ENCODE data around the gene CD300LG.
"Not testable (repeated sequence)": the region's sequence is repeated elsewhere in the genome, so short reads cannot be mapped to it uniquely, and the experiment has no call there.

The CD300LG gene, protein sequence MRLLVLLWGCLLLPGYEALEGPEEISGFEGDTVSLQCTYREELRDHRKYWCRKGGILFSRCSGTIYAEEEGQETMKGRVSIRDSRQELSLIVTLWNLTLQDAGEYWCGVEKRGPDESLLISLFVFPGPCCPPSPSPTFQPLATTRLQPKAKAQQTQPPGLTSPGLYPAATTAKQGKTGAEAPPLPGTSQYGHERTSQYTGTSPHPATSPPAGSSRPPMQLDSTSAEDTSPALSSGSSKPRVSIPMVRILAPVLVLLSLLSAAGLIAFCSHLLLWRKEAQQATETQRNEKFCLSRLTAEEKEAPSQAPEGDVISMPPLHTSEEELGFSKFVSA

DNA sequence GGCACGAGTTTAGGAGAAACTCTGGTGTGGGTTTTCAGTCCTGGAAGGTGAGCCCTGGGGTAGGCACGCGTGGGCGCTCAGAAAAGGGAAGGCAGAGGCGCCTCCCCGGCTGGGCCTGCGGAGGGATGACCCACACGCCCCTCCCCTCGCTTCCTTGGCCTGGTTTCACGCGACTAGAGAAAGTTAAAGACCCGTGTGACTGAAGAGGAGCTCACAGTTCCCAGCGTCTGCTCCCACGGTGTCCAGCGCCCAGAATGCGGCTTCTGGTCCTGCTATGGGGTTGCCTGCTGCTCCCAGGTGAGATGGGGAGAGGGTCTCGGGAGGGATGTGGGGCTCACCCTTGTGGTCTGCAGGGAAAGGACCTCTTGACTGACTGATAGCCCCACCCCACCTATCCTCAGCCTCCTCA is at the start of gene CD300LG:
Gene CD300LG, plus strand, starts transcription at position 214 of the 409 bp plus-strand sequence. Its CDS starts 41 bp downstream, at position 255.
- no peak for DNase-seq (ENCODE audit: low spot score)

DNA sequence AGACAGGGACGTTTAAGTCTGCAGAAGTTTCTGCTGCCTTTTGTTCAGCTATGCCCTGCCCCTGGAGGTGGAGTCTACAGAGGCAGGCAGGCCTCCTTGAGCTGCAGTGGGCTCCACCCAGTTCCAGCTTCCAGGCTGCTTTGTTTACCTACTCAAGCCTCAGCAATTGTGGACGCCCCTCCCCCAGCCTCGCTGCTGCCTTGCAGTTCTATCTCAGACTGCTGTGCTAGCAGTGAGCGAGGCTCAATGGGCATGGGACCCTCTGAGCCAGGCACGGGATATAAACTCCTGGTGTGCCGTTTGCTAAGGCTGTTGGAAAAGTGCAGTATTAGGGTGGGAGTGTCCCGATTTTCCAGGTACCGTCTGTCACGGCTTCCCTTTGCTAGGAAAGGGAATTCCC is 49.0 kb upstream of the CD300LG start:
- not testable (repeated sequence) for DNase-seq (ENCODE audit: low spot score)

DNA sequence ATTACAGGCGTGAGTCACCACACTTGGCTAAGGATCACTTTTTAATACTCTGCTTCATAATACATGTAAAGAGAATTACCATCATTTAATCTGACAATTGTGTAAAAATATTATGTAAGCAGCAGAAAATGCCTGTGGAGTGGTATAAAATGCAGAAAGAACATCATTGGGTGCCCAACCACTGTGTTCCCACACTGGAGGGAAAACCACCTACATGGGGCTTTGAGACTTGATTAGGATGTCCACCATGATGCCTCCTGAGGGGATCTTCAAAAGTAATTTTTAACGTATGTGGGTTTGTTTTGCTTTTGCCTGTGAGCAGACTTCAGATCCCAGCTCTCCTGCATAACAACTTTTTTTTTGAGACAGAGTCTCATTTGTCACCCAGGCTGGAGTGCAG is 47.9 kb upstream of the CD300LG start:
- DNase-seq (ENCODE audit: low spot score), result no peak

DNA sequence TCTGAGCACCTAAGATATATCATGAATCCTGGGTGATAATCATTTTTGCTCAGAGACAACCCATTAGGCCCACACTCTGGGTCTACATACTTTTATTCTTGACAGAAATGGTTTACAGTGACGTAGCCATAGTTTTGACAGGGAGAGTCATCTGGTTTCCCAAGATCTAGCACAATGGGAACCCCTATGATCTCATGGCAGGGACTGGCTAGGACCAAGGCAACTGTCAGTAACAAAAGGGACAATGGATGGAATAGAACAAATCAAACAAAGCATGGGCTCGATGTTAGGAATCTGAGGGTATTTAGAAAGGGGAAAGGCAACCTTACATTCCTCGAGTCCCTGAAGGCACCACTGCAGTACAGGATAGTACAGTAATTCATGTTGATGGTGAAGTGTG is 46.2 kb upstream of the CD300LG start:
- no peak for DNase-seq (ENCODE audit: low spot score)

DNA sequence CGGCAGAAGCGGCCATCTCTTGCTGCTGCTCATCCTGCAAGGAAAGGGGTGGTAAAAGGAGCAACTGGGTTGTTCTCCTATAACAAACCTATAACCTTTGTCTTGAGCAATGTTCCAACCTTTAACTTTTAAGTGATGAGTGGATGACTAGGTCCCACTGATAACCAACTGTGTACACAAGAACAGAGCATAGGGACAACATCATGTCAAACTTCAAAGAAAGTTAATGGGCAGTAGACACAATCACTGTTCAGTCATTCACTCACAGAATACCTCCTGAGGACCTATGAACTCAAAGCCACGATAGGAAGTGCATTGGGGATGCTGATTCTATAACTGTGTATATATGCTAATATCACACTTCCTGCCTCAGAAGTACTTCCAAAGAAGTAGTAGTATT is 45.1 kb upstream of the CD300LG start:
- no peak for DNase-seq (ENCODE audit: low spot score)

DNA sequence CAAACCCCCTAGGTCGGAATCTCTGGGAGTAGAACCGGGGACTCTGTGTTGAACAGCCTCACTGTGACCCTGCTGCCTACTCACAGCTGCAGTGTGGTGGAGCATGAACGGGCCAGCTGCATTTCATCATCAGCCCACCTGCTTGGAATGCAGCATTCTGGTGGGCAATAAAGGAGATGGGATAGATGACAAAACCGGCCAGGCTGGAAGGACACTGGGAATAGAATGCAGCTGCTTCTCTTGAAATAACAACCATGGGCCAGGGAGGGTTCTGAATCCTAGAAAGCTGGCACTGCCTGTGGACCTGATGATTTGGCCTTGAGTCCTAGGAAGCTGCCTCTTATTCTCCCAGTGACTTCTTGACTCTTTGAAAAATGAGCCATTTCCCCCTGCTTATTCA is 43.2 kb upstream of the CD300LG start:
- DNase-seq (ENCODE audit: low spot score), result peak; percentile 15

DNA sequence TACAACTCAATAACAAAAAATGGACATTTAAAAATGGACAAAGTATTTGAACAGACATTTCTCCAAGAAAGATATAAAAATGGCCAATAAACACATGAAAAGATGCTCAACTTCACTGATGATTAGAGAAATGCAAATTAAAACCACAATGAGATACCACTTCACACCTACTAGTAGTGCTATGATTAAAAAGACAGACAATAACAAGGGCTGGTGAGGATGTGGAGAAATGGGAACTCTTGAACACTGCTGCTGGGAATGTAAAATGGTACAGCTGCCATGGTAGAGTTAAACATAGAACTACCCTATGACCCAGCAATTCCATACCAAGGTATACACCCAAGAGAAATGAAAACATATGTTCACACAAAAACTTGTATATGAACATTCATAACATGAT is 41.9 kb upstream of the CD300LG start:
- no peak for DNase-seq (ENCODE audit: low spot score)

DNA sequence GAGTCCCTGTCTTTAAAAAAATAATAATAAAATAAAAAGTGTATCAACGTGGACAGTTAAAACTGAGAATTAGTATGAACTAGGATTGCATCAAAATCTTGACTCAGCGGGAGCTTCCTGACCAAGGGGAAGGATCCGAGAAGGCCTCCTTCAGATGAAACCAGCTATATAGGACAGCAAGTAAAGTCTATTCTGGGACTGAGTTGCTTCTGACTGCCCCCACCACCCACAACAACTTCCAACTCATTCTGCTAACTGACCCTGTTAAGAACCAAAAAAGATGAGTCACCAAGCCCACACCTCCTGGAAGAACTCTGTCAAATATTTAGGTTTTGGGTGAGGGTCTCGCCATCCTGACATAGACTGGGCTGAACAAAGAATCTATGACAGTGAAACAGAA is 38.9 kb upstream of the CD300LG start:
- DNase-seq (ENCODE audit: low spot score), result no peak

DNA sequence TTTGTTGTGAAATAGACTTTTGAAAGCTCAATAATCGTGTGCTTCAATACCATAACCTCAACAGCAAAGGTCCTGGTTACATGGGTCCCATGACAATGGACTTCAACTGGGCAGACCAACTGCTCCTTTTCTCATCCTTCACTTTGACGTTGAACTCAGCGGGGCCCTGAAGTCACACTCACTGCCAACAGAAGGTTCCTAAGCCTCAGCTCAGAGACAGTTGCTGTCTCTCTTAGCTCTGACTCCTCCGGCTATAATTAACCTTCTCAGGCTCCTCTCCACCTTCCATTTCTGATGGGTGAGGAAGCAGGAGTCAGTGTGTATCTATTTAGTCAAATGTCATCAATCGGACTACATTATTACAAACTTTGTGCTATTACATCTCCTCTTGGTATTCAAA is 37.9 kb upstream of the CD300LG start:
- no peak for DNase-seq (ENCODE audit: low spot score)

DNA sequence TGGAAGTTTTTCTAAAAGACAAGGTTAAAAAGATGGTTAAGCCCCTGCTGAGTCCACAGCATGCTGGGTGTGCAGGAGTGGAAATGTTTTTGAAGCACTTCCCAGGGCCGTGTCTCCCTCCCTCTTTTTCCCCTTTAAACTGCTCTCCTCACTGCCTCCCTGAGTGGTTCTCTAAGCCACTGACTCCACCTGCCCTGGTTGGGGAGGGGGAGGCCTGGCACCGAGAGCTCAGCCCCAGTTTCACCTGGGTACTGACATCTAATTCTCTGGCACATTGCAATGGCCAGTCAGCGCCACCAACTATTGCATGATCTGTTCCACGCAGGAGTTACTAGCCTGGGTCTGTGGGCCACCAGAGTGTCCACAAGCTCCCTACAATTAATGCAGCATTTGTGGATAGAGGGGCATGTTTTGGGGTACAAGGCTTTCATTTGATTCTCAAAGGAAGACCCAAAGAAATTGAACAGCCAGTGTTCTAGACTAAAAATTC is 36.7 kb upstream of the CD300LG start:
- no peak for DNase-seq (ENCODE audit: low spot score)

DNA sequence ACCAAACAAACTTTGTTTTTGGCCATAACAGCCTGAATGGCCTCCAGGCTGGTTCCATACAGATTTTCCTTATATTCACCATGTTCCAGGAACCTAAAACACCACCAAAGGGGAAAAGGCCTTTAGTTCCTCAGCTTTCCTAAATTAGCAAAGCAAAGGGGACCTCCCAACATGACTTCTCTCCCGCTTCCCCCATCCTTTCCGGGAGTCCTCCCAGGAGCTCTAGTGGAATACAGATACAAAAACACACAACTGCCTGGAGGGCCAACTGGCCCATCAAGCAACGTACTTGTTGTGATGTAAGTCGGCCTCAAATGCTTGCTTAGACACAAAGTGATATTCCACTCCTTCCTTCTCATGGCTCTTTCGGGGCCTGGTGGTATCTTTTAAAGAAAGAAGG is 36.2 kb upstream of the CD300LG start:
- DNase-seq (ENCODE audit: low spot score), result no peak

DNA sequence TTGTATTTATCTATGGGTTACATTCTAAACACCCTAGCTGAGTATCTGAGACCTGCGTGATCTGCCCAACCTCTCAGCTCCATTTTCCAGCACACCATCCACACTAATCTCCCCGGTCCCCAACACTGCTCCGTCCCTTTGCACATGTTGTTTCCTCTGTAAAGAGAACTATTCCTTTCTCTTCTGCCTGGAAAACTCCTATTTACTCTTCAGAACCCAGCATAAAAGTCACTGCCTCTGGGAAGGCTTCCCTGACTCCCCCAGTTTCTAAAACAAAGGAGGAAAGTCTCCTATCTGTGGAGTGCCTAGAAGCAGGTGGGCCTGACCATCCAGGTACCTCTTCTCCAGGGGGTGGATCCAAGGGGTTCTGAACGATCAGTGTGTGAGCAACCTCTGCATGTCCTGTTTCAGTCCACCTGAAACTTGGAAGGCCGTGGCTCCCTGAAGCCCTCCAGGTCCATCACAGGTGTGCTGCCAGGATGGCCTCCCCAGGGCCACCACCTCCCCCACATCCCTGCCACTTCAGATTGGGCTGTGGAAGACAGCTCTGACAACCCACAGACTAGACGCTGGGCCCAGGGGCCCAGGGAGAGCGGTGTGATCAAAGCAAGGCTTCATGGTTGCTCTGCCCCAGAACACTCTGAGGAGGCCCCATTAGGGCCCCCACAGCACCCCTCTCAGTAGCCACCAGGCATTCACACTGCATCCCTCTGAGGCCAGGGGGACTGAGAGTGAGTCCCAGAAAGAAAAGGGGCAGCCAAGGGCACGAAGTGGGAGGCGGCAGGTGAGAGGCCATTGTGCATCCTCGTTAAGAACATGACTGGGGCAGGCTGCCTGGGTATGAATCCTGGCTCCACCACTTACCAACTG is 34.3 kb upstream of the CD300LG start:
- no peak for DNase-seq (ENCODE audit: low spot score)

DNA sequence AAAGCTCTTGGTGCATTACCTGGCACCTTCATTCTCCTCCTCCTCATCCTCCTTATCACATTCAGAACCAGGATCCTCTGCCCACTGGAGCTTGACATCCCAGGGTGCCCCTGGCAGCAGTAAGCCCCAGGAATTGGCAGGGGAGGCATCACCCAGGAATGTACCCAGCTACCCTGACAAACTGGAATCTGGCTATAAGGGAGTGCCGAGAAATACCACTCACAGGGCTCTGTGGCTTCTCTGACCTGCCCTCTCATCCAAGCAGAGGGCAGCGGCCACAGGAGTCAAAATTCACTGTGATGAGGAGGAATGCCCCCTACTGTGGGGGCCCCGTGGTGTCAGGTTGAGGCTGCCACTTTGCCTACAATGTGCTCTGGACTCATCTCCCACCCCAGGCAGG is 33.6 kb upstream of the CD300LG start:
- DNase-seq (ENCODE audit: low spot score), result no peak

DNA sequence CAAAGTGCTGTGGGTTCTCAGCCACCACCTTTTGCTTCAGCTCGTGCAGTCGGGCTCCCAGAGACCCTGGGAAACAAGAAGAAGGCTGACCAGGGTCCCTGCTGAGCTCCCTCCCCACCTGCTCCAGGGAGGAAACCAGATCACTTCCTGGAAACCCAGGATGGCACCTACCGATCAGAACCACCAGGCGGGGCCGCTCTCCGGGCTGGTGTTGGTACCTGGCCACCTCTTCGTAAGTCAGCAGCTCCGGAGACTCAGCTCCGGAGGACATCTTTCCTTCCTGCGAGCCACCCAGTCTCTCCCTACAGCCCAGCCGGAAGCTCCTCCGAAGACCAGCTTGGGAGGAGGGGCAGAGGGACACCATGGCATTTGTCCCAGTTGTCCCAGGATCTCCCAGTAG is 33.0 kb upstream of the CD300LG start:
- DNase-seq (ENCODE audit: low spot score), result no peak

DNA sequence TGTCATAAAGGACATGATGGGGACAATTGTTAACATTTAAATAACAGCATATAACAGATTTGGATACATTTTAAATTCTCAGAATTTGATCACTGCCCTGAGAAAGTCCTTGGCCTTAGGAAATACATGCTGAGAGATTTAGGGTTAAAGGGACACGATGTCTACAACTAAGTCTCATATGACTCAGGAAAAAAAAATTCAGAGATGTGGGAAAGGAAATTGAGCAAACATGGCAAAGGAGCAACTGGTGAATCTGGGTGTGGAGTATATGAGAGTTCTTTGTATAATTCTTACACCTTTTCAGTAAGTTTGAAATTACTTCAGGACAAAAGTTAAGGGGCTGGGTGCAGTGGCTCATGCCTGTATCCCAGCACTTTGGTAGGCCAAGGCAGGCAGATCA is 32.3 kb upstream of the CD300LG start:
- peak; percentile 84 for DNase-seq (ENCODE audit: low spot score)

DNA sequence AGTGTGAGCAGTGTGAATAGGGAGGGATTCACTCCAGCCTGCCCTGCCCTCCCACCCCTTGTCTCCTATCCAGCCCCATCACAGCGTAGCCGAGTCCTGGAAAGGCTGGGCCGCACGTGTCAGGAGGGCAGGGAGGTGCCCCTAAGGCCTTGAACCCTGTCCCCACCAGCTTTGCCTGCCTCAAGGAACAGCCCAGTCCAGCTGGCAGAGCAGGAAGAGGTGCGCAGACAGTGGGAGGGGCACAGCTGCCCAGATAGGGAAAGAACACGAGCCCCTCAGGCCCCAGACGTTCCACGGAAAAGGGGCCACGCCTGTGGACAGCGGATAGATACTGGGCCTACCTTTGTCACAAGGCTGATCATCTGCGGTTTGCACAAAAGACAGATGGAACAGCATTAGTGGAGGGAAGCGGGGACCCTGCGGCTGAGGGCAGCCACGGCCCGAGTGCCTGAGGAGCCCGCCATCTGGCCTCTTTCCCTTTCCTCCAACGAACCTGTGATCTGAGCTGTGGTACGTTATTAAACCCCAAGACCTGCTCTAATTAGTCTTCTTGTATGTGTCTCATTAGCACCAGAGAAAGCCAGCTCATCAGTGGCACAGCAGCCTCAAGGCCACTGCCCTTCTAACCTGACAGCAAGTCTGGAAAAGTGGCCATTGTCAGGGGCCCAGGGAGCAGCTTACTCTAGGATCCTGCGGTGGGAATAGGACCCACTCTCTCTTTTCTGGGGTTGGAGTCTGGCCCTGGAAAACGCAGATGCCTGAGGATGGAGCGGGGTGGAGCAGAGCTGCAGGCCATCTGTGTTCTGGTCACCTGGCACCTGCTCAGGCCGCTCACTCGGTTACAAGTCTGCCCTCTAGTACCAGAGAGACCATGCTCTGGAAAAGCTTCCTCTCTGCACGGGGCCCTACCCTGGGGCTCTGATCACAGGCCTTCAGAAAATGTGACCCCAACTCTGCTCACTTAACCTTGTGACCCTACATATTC is 30.3 kb upstream of the CD300LG start:
- DNase-seq (ENCODE audit: low spot score), result no peak

DNA sequence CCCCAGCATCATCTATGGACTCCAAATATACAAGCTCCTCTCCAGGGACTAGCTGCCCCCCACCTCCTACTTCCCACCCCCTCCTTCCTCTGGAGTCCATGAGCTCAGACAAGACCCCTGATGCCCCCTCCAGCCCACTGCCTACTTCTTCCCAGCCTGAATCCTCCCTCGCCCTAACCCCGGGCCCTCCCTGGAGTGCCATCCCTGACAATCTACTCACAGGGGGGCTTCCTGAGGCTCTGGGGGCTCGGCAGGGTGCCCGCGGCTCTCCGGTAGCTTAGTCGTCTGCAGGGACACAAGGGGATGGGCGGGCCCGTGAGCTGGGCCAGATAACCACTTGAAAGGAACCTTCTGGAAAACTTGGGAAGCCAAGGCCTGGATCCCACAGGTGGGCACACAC is 29.1 kb upstream of the CD300LG start:
- no peak for DNase-seq (ENCODE audit: low spot score)

DNA sequence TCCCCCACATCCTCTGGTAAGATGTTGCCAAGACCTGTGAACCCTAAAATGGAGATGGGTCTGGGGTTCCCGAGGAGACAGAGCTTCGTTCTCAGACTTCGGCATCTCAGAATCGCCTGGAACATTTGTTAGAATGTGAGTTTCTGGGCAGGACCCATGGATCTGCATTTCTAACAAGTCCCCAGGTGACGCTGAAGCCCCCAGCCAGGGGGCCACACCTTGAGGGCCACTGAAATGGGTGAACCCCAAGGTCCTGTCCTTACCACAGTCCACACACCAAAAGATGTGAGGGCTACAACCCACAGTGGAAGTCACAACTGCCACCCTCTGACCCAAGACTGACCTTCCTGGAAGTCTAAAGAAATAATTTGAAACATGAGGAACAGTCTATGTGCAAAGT is 28.0 kb upstream of the CD300LG start:
- DNase-seq (ENCODE audit: low spot score), result no peak

DNA sequence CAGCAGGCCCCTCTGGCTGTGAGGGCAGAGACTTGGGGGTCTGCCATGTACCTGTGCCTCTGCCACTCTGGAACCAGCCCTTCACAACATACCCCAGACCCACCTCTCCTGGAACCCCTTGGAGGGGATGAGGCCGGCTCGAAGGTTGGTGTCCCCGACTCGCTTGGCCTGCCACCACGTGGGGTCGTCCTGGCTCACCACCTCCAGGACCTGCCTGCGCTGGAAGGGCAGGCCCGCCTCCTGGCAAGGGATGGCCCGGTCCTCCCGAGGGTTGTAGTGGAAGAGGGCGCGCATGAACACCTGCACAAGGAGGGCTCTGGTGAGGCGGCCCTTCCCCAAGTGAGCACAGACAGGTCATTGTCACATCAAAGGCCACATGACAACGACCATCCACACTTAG is 26.2 kb upstream of the CD300LG start:
- no peak for DNase-seq (ENCODE audit: low spot score)

DNA sequence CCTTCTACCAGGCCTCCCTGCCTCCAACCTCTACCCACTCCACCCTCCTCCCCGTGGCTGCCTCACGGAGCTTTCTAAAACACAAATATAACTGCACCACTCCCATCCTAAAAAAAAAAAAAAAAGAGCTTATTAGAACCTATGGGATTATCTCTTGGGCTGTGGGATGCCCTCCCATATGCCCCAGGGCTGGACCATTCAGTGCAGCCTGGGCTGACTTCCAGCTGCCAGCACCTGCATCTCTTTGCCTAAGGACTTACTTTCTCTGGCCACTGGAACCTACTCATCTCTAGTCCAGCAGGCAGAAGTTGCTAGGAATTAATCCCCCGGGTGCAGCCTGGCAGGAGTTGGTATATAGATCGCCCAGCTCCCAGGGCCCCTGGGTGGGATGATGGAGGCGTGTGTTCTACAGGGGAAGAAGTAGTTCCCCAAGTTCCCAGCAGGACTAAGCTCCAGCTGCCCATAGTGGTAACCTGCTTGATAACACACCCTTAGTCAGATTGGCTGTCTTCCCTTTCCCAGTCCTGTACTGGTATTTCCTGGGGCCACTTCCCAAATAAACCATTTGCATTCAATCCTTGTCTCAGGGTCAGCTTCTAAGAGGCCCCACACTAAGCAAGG is 24.3 kb upstream of the CD300LG start:
- no peak for DNase-seq (ENCODE audit: low spot score)

DNA sequence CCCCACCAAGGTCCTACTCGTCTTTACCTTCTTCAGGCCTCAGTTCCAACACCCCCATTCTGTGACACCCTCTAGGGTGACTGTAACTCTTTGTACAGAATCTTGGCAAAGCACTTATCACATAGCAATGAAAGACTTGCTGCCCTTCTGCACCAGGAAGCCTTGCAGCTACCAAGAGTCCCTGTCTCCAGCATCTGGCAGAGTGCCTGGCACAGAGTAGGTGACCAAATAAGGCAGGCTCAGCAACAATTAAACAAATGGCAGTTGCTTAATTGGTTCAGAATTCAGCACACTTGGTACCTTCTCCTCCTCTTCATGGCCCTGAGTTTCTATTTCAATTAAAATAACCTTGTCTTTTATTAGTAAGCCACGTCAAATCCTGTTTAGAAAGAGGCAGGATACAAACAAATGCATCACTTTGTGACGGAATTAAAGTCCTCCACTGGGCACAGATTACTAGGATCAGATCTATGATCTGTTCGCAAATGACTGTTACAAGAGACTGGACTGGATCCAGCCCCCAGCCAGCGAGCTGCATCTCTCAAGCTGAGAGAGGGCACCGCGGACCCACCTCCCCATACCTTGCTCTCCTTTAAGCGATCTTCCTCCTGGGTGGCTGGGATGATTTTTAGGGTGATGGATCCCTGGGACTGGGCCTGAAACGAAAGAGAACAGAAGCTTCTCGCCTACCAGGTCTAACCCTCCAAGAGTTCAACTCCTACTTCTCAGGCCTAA is 23.5 kb upstream of the CD300LG start:
- DNase-seq (ENCODE audit: low spot score), result no peak
